K562 (cell line): ENCODE results near the gene CLIP2.

Source experiments
- ATF3 ChIP-seq, 2 experiments: fragments of 450-650 bp in 1 of 2; sonication (generic) in 1 of 2; formaldehyde crosslinking in 1 of 2; IDR thresholded peaks in 1 of 2; conservative IDR thresholded peaks in 1 of 2; 2 replicates each; pipeline versions ENCODE4 v1.6.1 to v1.8.1; 2016 to 2023; ENCODE audit warnings: mild to moderate bottlenecking in 2 of 2, moderate library complexity in 2 of 2, inconsistent platforms in 1 of 2, missing genetic modification reagents in 1 of 2
- CBX8 ChIP-seq: fragments of 200-600 bp; sonication (generic); IDR thresholded peaks from 2 replicates; pipeline ENCODE4 v1.6.1; 2012; ENCODE audit warnings: borderline replicate concordance, mixed run types, low read depth, mild to moderate bottlenecking, moderate library complexity, mixed read lengths, low read length, control low read depth, inconsistent platforms; ENCODE audit not compliant: poor library complexity, severe bottlenecking; ENCODE audit errors: extremely low read depth
- CTBP1 ChIP-seq: fragments of 450-650 bp; IDR thresholded peaks from 2 replicates; pipeline ENCODE4 v1.6.1; 2016; ENCODE audit warnings: borderline replicate concordance
- CTCF ChIP-seq, 3 experiments: IDR thresholded peaks in 2 of 3; conservative IDR thresholded peaks in 1 of 3; 2 replicates each; pipeline ENCODE4 v1.5.1; 2011 to 2012; ENCODE audit warnings: low read length in 3 of 3, mild to moderate bottlenecking in 3 of 3, control low read depth in 2 of 3, improper control_type of control experiment in 1 of 3, inconsistent platforms in 1 of 3, low read depth in 1 of 3, mixed read lengths in 1 of 3, moderate library complexity in 1 of 3; ENCODE audit not compliant: insufficient read depth in 2 of 3
- MAZ ChIP-seq, 2 experiments: fragments of 450-650 bp in 1 of 2; sonication (generic) in 1 of 2; formaldehyde crosslinking; IDR thresholded peaks in 1 of 2; conservative IDR thresholded peaks in 1 of 2; 2 replicates each; pipeline versions ENCODE4 v1.4.0 to v1.5.0; 2020; ENCODE audit warnings: mild to moderate bottlenecking in 1 of 2, missing genetic modification reagents in 1 of 2
- POLR2A ChIP-seq: fragments of 450-650 bp; conservative IDR thresholded peaks from 2 replicates; pipeline ENCODE4 v1.6.1; 2016
- POLR2AphosphoS5 ChIP-seq: IDR thresholded peaks from 2 replicates; pipeline ENCODE4 v1.6.1; 2011; ENCODE audit warnings: mild to moderate bottlenecking, low read depth, low read length, moderate library complexity; ENCODE audit not compliant: control insufficient read depth, insufficient read depth
- SAP30 ChIP-seq: fragments of 200-600 bp; sonication (generic); IDR thresholded peaks from 2 replicates; pipeline ENCODE4 v1.6.1; 2012; ENCODE audit warnings: borderline replicate concordance, low read depth, mild to moderate bottlenecking, moderate library complexity, low read length, control low read depth, inconsistent platforms; ENCODE audit not compliant: insufficient read depth, poor library complexity, severe bottlenecking
- SLC30A9 ChIP-seq: fragments of 250-450 bp; sonication (Bioruptor Pico); IDR thresholded peaks from 2 replicates; pipeline ENCODE4 v1.8.0; 2022; ENCODE audit warnings: mild to moderate bottlenecking, moderate library complexity
- SREBF1 ChIP-seq: fragments of 150-350 bp; IDR thresholded peaks from 2 replicates; pipeline ENCODE4 v1.6.1; 2014; ENCODE audit warnings: antibody characterized with exemption, low read depth, low read length, borderline replicate concordance
- ZFP36 ChIP-seq: fragments of 150-350 bp; IDR thresholded peaks from 2 replicates; pipeline ENCODE4 v1.6.1; 2018; ENCODE audit warnings: low read length, low read depth; ENCODE audit not compliant: partially characterized antibody
- ZNF12 ChIP-seq: sonication (generic); formaldehyde crosslinking; IDR thresholded peaks from 2 replicates; pipeline ENCODE4 v1.4.0; 2020; ENCODE audit warnings: mild to moderate bottlenecking, missing genetic modification reagents
- ZNF512 ChIP-seq: IDR thresholded peaks from 2 replicates; pipeline ENCODE4 v1.6.1; 2016; ENCODE audit warnings: missing genetic modification characterization, missing compliant biosample characterization
- TF ChIP-seq, protein P1 (sequence below): fragments of 450-650 bp; IDR thresholded peaks from 2 replicates; pipeline ENCODE4 v1.6.1; 2018; ENCODE audit not compliant: partially characterized antibody

DNA sequence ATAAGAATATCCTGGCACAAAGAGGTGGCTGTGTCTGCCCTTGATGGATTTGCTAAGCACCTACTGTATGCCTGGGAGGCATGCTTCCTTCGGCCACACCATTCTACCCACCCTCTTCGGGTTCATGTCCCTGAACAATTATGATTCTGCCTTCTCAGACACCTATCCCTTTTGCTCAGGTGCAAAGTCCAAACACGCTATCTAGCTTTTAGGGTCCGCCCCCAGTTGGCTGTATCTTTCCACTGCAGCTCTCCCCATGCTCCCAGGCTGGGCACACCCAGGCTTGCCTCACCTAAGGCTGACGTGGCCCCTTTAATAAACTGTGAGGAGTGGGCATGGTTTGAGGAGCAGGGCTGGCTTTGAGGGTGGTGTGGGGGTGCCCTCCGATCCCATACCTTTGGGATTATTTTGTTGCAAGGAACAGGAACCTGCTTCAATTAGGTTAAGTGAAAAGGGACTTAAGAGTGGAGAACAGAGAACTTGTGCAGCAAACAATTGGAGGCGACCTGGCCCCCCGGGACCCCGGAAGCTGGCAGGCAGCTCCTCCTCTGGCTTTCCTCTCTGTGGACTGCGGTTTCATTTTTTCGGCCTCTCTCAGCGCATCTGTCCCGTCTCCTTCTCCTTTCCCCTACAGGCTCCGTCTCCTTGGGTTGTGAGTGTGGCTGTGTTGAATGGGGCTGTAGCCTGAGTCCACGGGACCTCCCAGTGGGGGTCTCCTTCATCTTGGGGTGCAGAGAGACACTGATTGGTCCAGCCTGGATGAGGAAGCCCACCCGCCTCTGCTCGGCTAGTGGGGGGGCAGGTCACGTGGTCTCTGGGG lies 3.8 kb downstream of the CLIP2 start:
- TF ChIP-seq POLR2A: no peak
- 0 out of 6 replicates have a peak, but pooled peaks of 1 of the 3 experiments have one; percentile 9 for TF ChIP-seq CTCF (IDR thresholded peaks at IDR 0.05 in 2 of 3, conservative IDR thresholded peaks at IDR 0.05 in 1 of 3; ENCODE audit: insufficient read depth in 2 of 3, low read depth in 1 of 3, low read length in 3 of 3)
- no peak for TF ChIP-seq ZNF512 (tag)
- no peak for TF ChIP-seq SLC30A9 (CRISPR knock-in tag)
- no peak for TF ChIP-seq SAP30
- TF ChIP-seq ZFP36: no peak
- TF ChIP-seq, protein P1, sequence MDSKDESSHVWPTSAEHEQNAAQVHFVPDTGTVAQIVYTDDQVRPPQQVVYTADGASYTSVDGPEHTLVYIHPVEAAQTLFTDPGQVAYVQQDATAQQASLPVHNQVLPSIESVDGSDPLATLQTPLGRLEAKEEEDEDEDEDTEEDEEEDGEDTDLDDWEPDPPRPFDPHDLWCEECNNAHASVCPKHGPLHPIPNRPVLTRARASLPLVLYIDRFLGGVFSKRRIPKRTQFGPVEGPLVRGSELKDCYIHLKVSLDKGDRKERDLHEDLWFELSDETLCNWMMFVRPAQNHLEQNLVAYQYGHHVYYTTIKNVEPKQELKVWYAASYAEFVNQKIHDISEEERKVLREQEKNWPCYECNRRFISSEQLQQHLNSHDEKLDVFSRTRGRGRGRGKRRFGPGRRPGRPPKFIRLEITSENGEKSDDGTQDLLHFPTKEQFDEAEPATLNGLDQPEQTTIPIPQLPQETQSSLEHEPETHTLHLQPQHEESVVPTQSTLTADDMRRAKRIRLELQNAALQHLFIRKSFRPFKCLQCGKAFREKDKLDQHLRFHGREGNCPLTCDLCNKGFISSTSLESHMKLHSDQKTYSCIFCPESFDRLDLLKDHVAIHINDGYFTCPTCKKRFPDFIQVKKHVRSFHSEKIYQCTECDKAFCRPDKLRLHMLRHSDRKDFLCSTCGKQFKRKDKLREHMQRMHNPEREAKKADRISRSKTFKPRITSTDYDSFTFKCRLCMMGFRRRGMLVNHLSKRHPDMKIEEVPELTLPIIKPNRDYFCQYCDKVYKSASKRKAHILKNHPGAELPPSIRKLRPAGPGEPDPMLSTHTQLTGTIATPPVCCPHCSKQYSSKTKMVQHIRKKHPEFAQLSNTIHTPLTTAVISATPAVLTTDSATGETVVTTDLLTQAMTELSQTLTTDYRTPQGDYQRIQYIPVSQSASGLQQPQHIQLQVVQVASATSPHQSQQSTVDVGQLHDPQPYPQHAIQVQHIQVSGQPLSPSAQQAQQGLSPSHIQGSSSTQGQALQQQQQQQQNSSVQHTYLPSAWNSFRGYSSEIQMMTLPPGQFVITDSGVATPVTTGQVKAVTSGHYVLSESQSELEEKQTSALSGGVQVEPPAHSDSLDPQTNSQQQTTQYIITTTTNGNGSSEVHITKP: no peak
- no peak for TF ChIP-seq CTBP1
- no peak for TF ChIP-seq MAZ (CRISPR knock-in tag; conservative IDR thresholded peaks at IDR 0.05 in 1 of 2, IDR thresholded peaks at IDR 0.05 in 1 of 2)
- TF ChIP-seq POLR2AphosphoS5: no peak
- TF ChIP-seq ZNF12 (CRISPR knock-in tag): no peak
- TF ChIP-seq ATF3 (IDR thresholded peaks at IDR 0.05): no peak
- TF ChIP-seq ATF3 (CRISPR knock-in tag; conservative IDR thresholded peaks at IDR 0.05): no peak
- TF ChIP-seq CBX8: no peak
- TF ChIP-seq SREBF1: no peak
